Progenitor cell of endocrine pancreas (in vitro differentiated cells): Measurements from ENCODE around the gene CCDC150. TPM values are rescaled to one million over a fixed set of nuclear protein-coding genes. Genes with fewer than 3 reads are reported as not detected.

Source experiments
- DNase-seq: peaks from one replicate; pipeline ENCODE4 v3.0.0; 2021; ENCODE audit warnings: low spot score; ENCODE audit not compliant: unreplicated experiment
- H3K27ac Mint-ChIP-seq: 2 replicates; pipeline ENCODE4 v1.8.0; 2021; ENCODE audit warnings: mild to moderate bottlenecking, moderate library complexity, mixed read lengths
- H3K27me3 Mint-ChIP-seq: 2 replicates; pipeline ENCODE4 v1.8.0; 2021; ENCODE audit warnings: mixed read lengths
- H3K36me3 Mint-ChIP-seq: 2 replicates; pipeline ENCODE4 v1.8.0; 2022; ENCODE audit warnings: mixed read lengths; ENCODE audit not compliant: insufficient read depth
- H3K4me1 Mint-ChIP-seq: 2 replicates; pipeline ENCODE4 v1.8.0; 2021; ENCODE audit warnings: low read depth, mixed read lengths
- H3K4me3 Mint-ChIP-seq: 2 replicates; pipeline ENCODE4 v1.8.0; 2021; ENCODE audit warnings: low read depth, mild to moderate bottlenecking, moderate library complexity, mixed read lengths
- H3K9me3 Mint-ChIP-seq: 2 replicates; pipeline ENCODE4 v1.8.0; 2021; ENCODE audit warnings: low read depth, mixed read lengths
- CTCF ChIP-seq: fragments of 200-600 bp; sonication (generic); IDR thresholded peaks from one replicate; pipeline ENCODE4 v1.5.0; 2021; ENCODE audit warnings: antibody characterized with exemption, mild to moderate bottlenecking; ENCODE audit not compliant: unreplicated experiment
- total RNA-seq: library from RNA; stranded (reverse); gene quantifications from 2 replicates; pipeline ENCODE4 v1.2.1, GENCODE V29; 2021

CCDC150 gene
- total RNA-seq, 1 donor from 2014 or later, result 40.1 TPM

DNA sequence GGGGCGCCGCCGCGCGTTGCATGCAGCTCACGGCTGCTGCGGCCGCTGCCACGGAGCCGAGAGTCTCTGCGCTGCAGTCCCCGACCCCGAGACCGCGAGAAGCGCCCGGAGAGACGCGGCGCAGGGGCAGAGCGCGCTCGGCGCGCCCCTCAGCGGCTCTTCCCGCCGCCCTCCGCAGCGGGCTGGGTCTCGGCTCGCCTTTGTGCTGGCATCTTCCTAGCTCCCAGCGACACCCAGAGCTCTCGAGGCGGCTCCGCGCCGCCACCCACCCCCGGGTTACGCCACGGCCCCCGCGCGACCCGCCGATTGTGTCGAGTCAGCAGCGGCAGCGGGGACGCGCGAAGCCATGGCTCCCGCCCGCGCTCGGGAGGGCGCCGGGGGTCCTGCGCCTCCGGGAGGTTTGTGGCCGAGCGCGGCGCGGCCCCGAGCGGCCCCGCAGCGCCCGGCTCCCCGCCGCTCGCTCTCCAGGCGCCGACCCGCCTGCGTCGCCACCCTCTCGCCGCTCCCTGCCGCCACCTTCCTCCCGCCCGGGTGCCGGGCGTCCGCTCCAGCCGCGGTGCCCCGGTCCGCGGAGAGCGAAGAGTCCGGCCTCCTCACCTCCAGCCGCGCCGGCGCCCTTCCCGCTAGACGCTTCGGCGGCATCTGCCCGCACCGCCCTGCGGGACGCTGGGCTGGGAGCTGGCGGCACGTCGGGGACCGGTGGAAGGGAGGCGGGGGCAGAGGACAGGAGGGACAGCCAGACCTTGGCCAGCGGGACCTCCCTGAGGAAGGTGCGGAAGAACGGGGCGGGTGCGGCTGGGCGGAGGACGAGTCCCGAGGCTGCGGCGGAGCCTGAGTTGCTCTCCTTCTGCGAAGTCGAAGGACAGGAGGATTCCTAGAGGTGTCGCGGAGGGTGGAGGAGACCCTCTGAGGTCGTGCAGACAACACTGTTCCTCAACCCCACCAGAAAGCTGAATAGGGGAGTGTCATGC is 46.3 kb upstream of the CCDC150 start, which contains the start of gene HECW2:
HECW2 (minus strand) TSS at position 644 of the 971 bp plus-strand sequence.
- H3K27me3 Mint-ChIP-seq, result peaks cover 26% of the 10 kb centered on the region

DNA sequence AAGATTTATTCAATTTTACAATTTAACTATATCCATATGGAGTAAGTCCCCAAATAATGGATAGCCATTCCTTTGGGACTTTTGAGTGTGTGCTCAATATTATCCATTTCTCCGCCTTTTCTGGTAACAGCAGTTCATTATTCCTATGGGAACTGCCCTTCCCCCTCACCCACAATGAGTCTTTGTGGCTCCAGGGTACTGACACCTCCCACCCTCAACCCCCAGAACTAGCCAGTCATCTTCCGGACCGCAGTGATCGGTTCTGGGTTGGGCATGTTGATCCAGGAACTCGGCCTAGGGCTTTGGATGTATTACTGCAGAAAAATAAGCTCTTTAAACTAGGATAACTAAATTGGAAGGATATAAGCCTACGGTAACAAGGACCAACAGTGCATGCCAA is 45.4 kb upstream of the CCDC150 start:
- Mint-ChIP-seq H3K27ac (peak overlapping the region; percentile 35), H3K4me1 (peaks cover 26% of the 10 kb centered on the region), H3K9me3 (no peaks in the 10 kb centered on the region), H3K27me3 (peaks cover 26% of the 10 kb centered on the region), H3K36me3 (no peaks in the 10 kb centered on the region), H3K4me3 (peak overlapping the region; percentile 69)
- DNase-seq, result no peak
- TF ChIP-seq CTCF, result no peak

More for the DNA sequence above, 46.3 kb upstream of the CCDC150 start, which contains the start of gene HECW2:
- TF ChIP-seq CTCF, result peak; percentile 3
- Mint-ChIP-seq H3K36me3 (no peaks in the 10 kb centered on the region), H3K27ac (peak within 1 kb of the TSS; percentile 97), H3K4me3 (peak within 1 kb of the TSS; percentile 89), H3K4me1 (peaks cover 26% of the 10 kb centered on the region), H3K9me3 (no peaks in the 10 kb centered on the region)
- peak; percentile 58 for DNase-seq

GRCh38 chr2:196597531-196597930 is 42.0 kb upstream of the CCDC150 start:
- Mint-ChIP-seq H3K4me1 (peaks cover 5% of the 10 kb centered on the region), H3K27ac (no peak overlapping the region), H3K9me3 (no peaks in the 10 kb centered on the region), H3K36me3 (no peaks in the 10 kb centered on the region), H3K4me3 (no peak overlapping the region), H3K27me3 (peaks cover 26% of the 10 kb centered on the region)
- TF ChIP-seq CTCF, result no peak
- DNase-seq, result no peak

DNA sequence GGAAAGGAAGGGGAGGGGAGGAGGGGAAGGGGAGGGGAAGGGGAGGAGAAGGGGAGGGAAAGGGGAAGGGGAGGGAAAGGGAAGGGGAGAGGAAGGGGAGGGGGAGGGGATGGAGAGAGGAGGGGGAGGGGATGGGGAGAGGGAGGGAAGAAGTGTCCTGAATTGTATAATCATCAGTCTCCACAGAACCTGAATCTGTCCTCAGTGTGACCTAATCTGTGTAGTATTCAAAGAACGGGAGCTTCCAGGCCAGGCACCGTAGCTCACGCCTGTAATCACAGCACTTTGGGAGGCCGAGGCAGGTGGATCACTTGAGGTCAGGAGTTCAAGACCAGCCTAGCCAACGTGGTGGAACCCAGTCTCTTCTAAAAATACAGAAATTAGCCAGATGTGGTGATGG is 41.1 kb upstream of the CCDC150 start:
- peaks cover 5% of the 10 kb centered on the region for H3K4me1 Mint-ChIP-seq
- no peak for TF ChIP-seq CTCF
- no peak overlapping the region for H3K4me3 Mint-ChIP-seq
- H3K27me3 Mint-ChIP-seq, result peaks cover 26% of the 10 kb centered on the region
- no peak for DNase-seq
- H3K27ac Mint-ChIP-seq, result no peak overlapping the region
- H3K36me3 Mint-ChIP-seq, result no peaks in the 10 kb centered on the region
- no peaks in the 10 kb centered on the region for H3K9me3 Mint-ChIP-seq

DNA sequence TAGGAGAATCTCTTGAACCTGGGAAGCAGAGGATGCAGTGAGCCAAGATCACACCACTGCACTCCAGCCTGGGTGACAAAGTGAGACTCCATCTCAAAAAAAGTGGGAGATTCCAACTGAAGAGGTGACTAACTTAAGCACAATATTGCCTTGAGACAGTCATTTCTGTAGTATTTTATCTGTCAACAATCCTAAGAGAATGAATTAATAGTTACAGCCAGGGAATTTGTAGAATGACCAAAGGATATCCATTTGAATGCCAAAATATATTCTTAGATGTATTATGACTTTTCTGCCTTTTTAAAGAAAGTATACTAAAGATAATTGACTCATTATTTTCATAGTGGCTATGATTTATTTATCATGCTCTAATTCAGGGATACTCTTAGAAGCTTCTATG is 40.7 kb upstream of the CCDC150 start:
- no peak for DNase-seq
- TF ChIP-seq CTCF, result no peak
- Mint-ChIP-seq H3K4me3 (no peak overlapping the region), H3K4me1 (peaks cover 3% of the 10 kb centered on the region), H3K36me3 (no peaks in the 10 kb centered on the region), H3K27ac (no peak overlapping the region), H3K9me3 (no peaks in the 10 kb centered on the region), H3K27me3 (peaks cover 26% of the 10 kb centered on the region)
